HepG2 (cell line): ENCODE data around the gene TOR4A. TPM values are rescaled to one million over a fixed set of nuclear protein-coding genes. Genes with fewer than 3 reads are reported as not detected.

ENCODE experiments used
- MXI1 ChIP-seq: IDR thresholded peaks from 3 replicates; pipeline ENCODE4 v1.6.1; 2012; ENCODE audit warnings: low read depth, low read length, inconsistent platforms, borderline replicate concordance
- SRSF9 ChIP-seq: fragments of 200-400 bp; formaldehyde crosslinking; IDR thresholded peaks from 2 replicates; pipeline ENCODE4 v1.6.1; 2018; ENCODE audit warnings: borderline replicate concordance, mild to moderate bottlenecking, low read depth, low read length; ENCODE audit not compliant: insufficient read depth, poor library complexity, severe bottlenecking
- YEATS2 ChIP-seq: sonication (generic); formaldehyde crosslinking; IDR thresholded peaks from 2 replicates; pipeline ENCODE4 v1.4.0; 2020; ENCODE audit warnings: missing genetic modification reagents, borderline replicate concordance
- ZNF790 ChIP-seq: sonication (generic); formaldehyde crosslinking; IDR thresholded peaks from 2 replicates; pipeline ENCODE4 v1.8.0; 2022; ENCODE audit warnings: missing genetic modification reagents, mild to moderate bottlenecking, borderline replicate concordance
- polyA plus RNA-seq, 8 experiments: library from polyadenylated mRNA; depleted of rRNA in 3 of 8; stranded (reverse) in 7 of 8; unstranded in 1 of 8; fragments of >200 nt; fragmentation: Illumina TruSeq in 4 of 8; extraction: Trizol in 4 of 8; gene quantifications; 2 replicates each; pipeline versions ENCODE4 v1.2.1 to v1.2.3, GENCODE V29; 2011 to 2016; ENCODE audit warnings: low read depth in 4 of 8, missing spikeins in 1 of 8, mixed read lengths in 1 of 8; ENCODE audit not compliant: insufficient read depth in 1 of 8
- total RNA-seq, 5 experiments: library from RNA; depleted of rRNA; stranded (reverse); fragments of >200 nt; fragmentation: Illumina TruSeq; extraction: Trizol; gene quantifications; 2 replicates each; pipeline ENCODE4 v1.2.3, GENCODE V29; 2016; ENCODE audit warnings: low read depth in 1 of 5
- TF ChIP-seq, protein P1 (sequence below): sonication (generic); formaldehyde crosslinking; IDR thresholded peaks from 2 replicates; pipeline ENCODE4 v1.4.0; 2020; ENCODE audit warnings: missing genetic modification reagents
- TF ChIP-seq, protein P2 (sequence below): sonication (generic); formaldehyde crosslinking; conservative IDR thresholded peaks from 2 replicates; pipeline ENCODE4 v1.4.0; 2020; ENCODE audit warnings: missing genetic modification reagents
- TF ChIP-seq, protein P3 (sequence below): sonication (generic); formaldehyde crosslinking; IDR thresholded peaks from 2 replicates; pipeline ENCODE4 v1.4.0; 2020; ENCODE audit warnings: missing genetic modification reagents
- TF ChIP-seq, protein P4 (sequence below): IDR thresholded peaks from 2 replicates; pipeline ENCODE4 v1.6.1; 2016; ENCODE audit warnings: missing compliant biosample characterization, missing genetic modification reagents, borderline replicate concordance
- TF ChIP-seq, protein P5 (sequence below): sonication (generic); formaldehyde crosslinking; IDR thresholded peaks from 2 replicates; pipeline ENCODE4; 2020; ENCODE audit warnings: missing genetic modification reagents, mild to moderate bottlenecking, borderline replicate concordance
- TF ChIP-seq, protein P6 (sequence below), 2 experiments: sonication (generic) in 1 of 2; formaldehyde crosslinking in 1 of 2; IDR thresholded peaks; 2 replicates each; pipeline versions ENCODE4 v1.4.0 to v1.6.1; 2018 to 2020; ENCODE audit warnings: missing genetic modification reagents in 2 of 2, borderline replicate concordance in 1 of 2, low read depth in 1 of 2, mild to moderate bottlenecking in 1 of 2, missing biosample characterization in 1 of 2

TOR4A gene
- total and polyA plus RNA-seq, 2 of the 13 experiments (the other 11 are each of a cell fraction or from before 2014, with no cell fraction given), result 11.1 to 14.2 TPM

DNA sequence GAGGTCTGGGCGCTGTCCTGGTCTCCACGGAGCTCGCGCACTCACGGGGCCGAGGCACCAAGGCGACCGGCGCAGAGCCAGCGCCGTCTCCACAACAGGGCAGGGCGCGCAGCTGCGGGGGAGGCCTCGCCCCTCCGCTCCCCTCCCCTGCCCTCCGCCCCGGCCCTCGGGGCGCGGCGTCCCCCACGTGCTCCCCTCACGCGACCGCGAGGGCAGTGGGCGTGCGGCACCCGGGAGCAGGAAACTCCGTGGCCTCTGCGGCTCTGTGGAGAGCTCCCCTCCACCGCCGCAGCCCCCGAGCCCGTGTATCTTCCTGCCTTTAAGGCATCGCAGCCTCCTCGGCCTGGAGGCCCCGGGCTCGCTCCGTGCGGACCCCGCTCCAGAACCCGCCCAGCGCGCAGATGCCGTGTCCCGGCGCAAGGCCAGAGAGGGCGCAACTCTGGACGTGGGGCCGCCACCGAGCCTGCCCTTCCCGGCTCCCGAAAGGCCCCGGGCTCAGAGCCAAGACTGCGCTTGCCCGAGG is 37.1 kb upstream of the TOR4A start (continued):
- TF ChIP-seq, protein P1, sequence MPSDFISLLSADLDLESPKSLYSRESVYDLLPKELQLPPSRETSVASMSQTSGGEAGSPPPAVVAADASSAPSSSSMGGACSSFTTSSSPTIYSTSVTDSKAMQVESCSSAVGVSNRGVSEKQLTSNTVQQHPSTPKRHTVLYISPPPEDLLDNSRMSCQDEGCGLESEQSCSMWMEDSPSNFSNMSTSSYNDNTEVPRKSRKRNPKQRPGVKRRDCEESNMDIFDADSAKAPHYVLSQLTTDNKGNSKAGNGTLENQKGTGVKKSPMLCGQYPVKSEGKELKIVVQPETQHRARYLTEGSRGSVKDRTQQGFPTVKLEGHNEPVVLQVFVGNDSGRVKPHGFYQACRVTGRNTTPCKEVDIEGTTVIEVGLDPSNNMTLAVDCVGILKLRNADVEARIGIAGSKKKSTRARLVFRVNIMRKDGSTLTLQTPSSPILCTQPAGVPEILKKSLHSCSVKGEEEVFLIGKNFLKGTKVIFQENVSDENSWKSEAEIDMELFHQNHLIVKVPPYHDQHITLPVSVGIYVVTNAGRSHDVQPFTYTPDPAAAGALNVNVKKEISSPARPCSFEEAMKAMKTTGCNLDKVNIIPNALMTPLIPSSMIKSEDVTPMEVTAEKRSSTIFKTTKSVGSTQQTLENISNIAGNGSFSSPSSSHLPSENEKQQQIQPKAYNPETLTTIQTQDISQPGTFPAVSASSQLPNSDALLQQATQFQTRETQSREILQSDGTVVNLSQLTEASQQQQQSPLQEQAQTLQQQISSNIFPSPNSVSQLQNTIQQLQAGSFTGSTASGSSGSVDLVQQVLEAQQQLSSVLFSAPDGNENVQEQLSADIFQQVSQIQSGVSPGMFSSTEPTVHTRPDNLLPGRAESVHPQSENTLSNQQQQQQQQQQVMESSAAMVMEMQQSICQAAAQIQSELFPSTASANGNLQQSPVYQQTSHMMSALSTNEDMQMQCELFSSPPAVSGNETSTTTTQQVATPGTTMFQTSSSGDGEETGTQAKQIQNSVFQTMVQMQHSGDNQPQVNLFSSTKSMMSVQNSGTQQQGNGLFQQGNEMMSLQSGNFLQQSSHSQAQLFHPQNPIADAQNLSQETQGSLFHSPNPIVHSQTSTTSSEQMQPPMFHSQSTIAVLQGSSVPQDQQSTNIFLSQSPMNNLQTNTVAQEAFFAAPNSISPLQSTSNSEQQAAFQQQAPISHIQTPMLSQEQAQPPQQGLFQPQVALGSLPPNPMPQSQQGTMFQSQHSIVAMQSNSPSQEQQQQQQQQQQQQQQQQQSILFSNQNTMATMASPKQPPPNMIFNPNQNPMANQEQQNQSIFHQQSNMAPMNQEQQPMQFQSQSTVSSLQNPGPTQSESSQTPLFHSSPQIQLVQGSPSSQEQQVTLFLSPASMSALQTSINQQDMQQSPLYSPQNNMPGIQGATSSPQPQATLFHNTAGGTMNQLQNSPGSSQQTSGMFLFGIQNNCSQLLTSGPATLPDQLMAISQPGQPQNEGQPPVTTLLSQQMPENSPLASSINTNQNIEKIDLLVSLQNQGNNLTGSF (CRISPR knock-in tag), result no peak; the same call in 1 of the 2 replicates
- TF ChIP-seq, protein P2, sequence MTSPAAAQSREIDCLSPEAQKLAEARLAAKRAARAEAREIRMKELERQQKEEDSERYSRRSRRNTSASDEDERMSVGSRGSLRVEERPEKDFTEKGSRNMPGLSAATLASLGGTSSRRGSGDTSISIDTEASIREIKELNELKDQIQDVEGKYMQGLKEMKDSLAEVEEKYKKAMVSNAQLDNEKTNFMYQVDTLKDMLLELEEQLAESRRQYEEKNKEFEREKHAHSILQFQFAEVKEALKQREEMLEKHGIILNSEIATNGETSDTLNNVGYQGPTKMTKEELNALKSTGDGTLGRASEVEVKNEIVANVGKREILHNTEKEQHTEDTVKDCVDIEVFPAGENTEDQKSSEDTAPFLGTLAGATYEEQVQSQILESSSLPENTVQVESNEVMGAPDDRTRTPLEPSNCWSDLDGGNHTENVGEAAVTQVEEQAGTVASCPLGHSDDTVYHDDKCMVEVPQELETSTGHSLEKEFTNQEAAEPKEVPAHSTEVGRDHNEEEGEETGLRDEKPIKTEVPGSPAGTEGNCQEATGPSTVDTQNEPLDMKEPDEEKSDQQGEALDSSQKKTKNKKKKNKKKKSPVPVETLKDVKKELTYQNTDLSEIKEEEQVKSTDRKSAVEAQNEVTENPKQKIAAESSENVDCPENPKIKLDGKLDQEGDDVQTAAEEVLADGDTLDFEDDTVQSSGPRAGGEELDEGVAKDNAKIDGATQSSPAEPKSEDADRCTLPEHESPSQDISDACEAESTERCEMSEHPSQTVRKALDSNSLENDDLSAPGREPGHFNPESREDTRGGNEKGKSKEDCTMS, result no peak
- TF ChIP-seq, protein P3, sequence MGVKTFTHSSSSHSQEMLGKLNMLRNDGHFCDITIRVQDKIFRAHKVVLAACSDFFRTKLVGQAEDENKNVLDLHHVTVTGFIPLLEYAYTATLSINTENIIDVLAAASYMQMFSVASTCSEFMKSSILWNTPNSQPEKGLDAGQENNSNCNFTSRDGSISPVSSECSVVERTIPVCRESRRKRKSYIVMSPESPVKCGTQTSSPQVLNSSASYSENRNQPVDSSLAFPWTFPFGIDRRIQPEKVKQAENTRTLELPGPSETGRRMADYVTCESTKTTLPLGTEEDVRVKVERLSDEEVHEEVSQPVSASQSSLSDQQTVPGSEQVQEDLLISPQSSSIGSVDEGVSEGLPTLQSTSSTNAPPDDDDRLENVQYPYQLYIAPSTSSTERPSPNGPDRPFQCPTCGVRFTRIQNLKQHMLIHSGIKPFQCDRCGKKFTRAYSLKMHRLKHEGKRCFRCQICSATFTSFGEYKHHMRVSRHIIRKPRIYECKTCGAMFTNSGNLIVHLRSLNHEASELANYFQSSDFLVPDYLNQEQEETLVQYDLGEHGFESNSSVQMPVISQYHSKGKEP (CRISPR knock-in tag), result no peak
- TF ChIP-seq, protein P4, sequence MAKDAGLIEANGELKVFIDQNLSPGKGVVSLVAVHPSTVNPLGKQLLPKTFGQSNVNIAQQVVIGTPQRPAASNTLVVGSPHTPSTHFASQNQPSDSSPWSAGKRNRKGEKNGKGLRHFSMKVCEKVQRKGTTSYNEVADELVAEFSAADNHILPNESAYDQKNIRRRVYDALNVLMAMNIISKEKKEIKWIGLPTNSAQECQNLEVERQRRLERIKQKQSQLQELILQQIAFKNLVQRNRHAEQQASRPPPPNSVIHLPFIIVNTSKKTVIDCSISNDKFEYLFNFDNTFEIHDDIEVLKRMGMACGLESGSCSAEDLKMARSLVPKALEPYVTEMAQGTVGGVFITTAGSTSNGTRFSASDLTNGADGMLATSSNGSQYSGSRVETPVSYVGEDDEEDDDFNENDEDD (CRISPR knock-in tag), result peak; percentile 84
- TF ChIP-seq ZNF790 (CRISPR knock-in tag), result peak; percentile 93; the same call in 1 of the 2 replicates
- TF ChIP-seq YEATS2, result no peak; the same call in 1 of the 2 replicates
- peak; percentile 6; the same call in 1 of the 3 replicates for TF ChIP-seq MXI1
- TF ChIP-seq SRSF9, result no peak
- TF ChIP-seq, protein P5, sequence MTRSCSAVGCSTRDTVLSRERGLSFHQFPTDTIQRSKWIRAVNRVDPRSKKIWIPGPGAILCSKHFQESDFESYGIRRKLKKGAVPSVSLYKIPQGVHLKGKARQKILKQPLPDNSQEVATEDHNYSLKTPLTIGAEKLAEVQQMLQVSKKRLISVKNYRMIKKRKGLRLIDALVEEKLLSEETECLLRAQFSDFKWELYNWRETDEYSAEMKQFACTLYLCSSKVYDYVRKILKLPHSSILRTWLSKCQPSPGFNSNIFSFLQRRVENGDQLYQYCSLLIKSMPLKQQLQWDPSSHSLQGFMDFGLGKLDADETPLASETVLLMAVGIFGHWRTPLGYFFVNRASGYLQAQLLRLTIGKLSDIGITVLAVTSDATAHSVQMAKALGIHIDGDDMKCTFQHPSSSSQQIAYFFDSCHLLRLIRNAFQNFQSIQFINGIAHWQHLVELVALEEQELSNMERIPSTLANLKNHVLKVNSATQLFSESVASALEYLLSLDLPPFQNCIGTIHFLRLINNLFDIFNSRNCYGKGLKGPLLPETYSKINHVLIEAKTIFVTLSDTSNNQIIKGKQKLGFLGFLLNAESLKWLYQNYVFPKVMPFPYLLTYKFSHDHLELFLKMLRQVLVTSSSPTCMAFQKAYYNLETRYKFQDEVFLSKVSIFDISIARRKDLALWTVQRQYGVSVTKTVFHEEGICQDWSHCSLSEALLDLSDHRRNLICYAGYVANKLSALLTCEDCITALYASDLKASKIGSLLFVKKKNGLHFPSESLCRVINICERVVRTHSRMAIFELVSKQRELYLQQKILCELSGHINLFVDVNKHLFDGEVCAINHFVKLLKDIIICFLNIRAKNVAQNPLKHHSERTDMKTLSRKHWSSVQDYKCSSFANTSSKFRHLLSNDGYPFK (CRISPR knock-in tag), result peak; percentile 23; the same call in 1 of the 2 replicates
- TF ChIP-seq, protein P6, sequence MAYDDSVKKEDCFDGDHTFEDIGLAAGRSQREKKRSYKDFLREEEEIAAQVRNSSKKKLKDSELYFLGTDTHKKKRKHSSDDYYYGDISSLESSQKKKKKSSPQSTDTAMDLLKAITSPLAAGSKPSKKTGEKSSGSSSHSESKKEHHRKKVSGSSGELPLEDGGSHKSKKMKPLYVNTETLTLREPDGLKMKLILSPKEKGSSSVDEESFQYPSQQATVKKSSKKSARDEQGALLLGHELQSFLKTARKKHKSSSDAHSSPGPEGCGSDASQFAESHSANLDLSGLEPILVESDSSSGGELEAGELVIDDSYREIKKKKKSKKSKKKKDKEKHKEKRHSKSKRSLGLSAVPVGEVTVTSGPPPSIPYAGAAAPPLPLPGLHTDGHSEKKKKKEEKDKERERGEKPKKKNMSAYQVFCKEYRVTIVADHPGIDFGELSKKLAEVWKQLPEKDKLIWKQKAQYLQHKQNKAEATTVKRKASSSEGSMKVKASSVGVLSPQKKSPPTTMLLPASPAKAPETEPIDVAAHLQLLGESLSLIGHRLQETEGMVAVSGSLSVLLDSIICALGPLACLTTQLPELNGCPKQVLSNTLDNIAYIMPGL (CRISPR knock-in tag; IDR thresholded peaks at IDR 0.05; ENCODE audit: borderline replicate concordance in 1 of 2, low read depth in 1 of 2), result peak; percentile 85 to 95; a peak in 3 of 4 replicates
